ENCODE measurements around the gene TRIM13.

Gene TRIM13

DNA sequence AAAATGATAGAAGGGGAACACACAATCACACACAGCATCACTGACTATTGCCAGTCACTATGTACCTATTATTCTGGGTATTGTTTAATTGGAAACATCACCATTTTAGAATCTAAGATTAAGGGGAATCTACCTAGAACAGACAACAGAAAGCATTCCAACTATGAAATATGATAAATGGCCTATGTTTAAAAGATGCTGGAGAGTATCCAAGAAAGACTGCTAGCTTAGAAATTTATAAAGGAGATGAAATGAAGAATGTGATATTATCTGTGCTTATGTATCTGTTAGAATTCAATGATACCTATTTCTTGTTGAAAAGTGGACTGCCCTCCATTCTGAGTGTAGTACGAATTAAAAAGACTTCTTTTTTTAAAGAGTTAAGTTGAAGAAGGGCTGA lies 68.9 kb downstream of the TRIM13 start:
- no peak for DNase-seq (ENCODE audit: low spot score)

Measured in cerebellar cortex (tissue), 1 donor.